Measurements from ENCODE around the gene FOXRED1. TPM values are rescaled to one million over a fixed set of nuclear protein-coding genes. Genes with fewer than 3 reads are reported as not detected.
A peak's percentile ranks its signal among the peaks of the same experiment; 100 is the strongest.

Gene FOXRED1
- total RNA-seq, 2 experiments from 2014 or later: 46.0 to 47.3 TPM

- POLR2A ChIA-PET: interaction anchor here (1.6 to 3.2 kb wide), 3 partner anchors 8 to 18 kb away, joined by 6 to 25 read pairs (median 18); partner anchors contain the start of genes FOXRED1 and SRPRA
- Mint-ChIP-seq H3K4me3 (no peak overlapping the region), H3K27me3 (no peaks in the 10 kb centered on the region), H3K4me1 (ENCODE audit: low read depth) (peaks cover 44% of the 10 kb centered on the region), H3K9me3 (no peaks in the 10 kb centered on the region), H3K27ac (peak overlapping the region; percentile 58), H3K36me3 (ENCODE audit: low read depth) (peaks cover 12% of the 10 kb centered on the region)
- intact Hi-C loops (cut with micrococcal nuclease): no loop called here
- CTCF ChIA-PET: no interaction called here
- ATAC-seq (no peak), DNase-seq (no peak)
- no peak for TF ChIP-seq CTCF (IDR thresholded peaks at IDR 0.05)
Measured at GRCh38 chr11:126280595-126280994, 11.6 kb downstream of the FOXRED1 start.

- H3K4me1 Mint-ChIP-seq (ENCODE audit: low read depth): peaks cover 42% of the 10 kb centered on the region
- peak overlapping the region; percentile 99 for H3K4me3 Mint-ChIP-seq
- no peaks in the 10 kb centered on the region for H3K27me3 Mint-ChIP-seq
- intact Hi-C loops (cut with micrococcal nuclease): no loop called here
- ATAC-seq (no peak), DNase-seq (no peak)
- no peak overlapping the region for H3K27ac Mint-ChIP-seq
- ChIA-PET POLR2A (interaction anchor here (0.7 to 3.2 kb wide), 8 partner anchors 9 to 70 kb away, joined by 3 to 25 read pairs (median 4); partner anchors contain the start of genes FAM118B, FOXRED1, RPUSD4 and SRPRA), CTCF (no interaction called here)
- H3K9me3 Mint-ChIP-seq: no peaks in the 10 kb centered on the region
- no peak for TF ChIP-seq CTCF (IDR thresholded peaks at IDR 0.05)
- H3K36me3 Mint-ChIP-seq (ENCODE audit: low read depth): peaks cover 8% of the 10 kb centered on the region
Measured at GRCh38 chr11:126281245-126281644, 12.3 kb downstream of the FOXRED1 start.

GRCh38 chr11:126281666-126282175, 12.8 kb downstream of the FOXRED1 start:
- Mint-ChIP-seq H3K4me3 (peak overlapping the region; percentile 99), H3K4me1 (ENCODE audit: low read depth) (peaks cover 43% of the 10 kb centered on the region), H3K27me3 (no peaks in the 10 kb centered on the region), H3K9me3 (no peaks in the 10 kb centered on the region), H3K36me3 (ENCODE audit: low read depth) (peaks cover 8% of the 10 kb centered on the region), H3K27ac (peak overlapping the region; percentile 83)
- POLR2A ChIA-PET: interaction anchor here (0.7 to 3.2 kb wide), 9 partner anchors 9 to 71 kb away, joined by 3 to 25 read pairs (median 4); partner anchors contain the start of genes FAM118B, FOXRED1, RPUSD4 and SRPRA
- no peak for DNase-seq
- intact Hi-C loops (cut with micrococcal nuclease): no loop called here
- ATAC-seq: no peak
- CTCF ChIA-PET: no interaction called here
- no peak for TF ChIP-seq CTCF (IDR thresholded peaks at IDR 0.05)

GRCh38 chr11:126282361-126282735, 13.4 kb downstream of the FOXRED1 start:
- DNase-seq (peak; percentile 55), ATAC-seq (peak; percentile 32)
- Mint-ChIP-seq H3K27me3 (no peaks in the 10 kb centered on the region), H3K4me3 (peak overlapping the region; percentile 99), H3K36me3 (ENCODE audit: low read depth) (peaks cover 6% of the 10 kb centered on the region), H3K4me1 (ENCODE audit: low read depth) (peaks cover 46% of the 10 kb centered on the region), H3K27ac (peak overlapping the region; percentile 83), H3K9me3 (no peaks in the 10 kb centered on the region)
- intact Hi-C loops (cut with micrococcal nuclease): no loop called here
- ChIA-PET CTCF (no interaction called here), POLR2A (interaction anchor here (1.0 to 3.2 kb wide), 7 partner anchors 10 to 36 kb away, joined by 3 to 25 read pairs (median 4); partner anchors contain the start of genes FOXRED1 and SRPRA)
- no peak for TF ChIP-seq CTCF (IDR thresholded peaks at IDR 0.05)

All from activated CD8-positive, alpha-beta T cell treated with anti-CD3 and anti-CD28 coated beads for 36 hours (primary cell).